ENCODE results near the gene KRTAP10-7.
"Not testable (repeated sequence)": the region's sequence is repeated elsewhere in the genome, so short reads cannot be mapped to it uniquely, and the experiment has no call there.

Gene KRTAP10-7

GRCh38 chr21:44556879-44557278, 43.5 kb upstream of the KRTAP10-7 start:
- POLR2A ChIA-PET (ENCODE audit: low non-redundant PET): no interaction called here
- no peak for DNase-seq (ENCODE audit: low spot score)
- CTCF ChIA-PET: interaction anchor here (0.6 to 0.8 kb wide), 4 partner anchors 40 to 706 kb away, joined by 3 to 4 read pairs (median 4); no protein-coding TSS in a partner anchor
- no peak for TF ChIP-seq CTCF (conservative IDR thresholded peaks at IDR 0.05; ENCODE audit: low read depth)
- no peak overlapping the region for H3K27ac ChIP-seq

- DNase-seq (ENCODE audit: low spot score): no peak
- no peak overlapping the region for H3K27ac ChIP-seq
- no peak for TF ChIP-seq CTCF (conservative IDR thresholded peaks at IDR 0.05; ENCODE audit: low read depth)
- ChIA-PET CTCF (interaction anchor here (0.6 to 0.8 kb wide), 3 partner anchors 41 to 167 kb away, joined by 3 to 4 read pairs (median 3); no protein-coding TSS in a partner anchor), POLR2A (ENCODE audit: low non-redundant PET) (no interaction called here)
Observed at GRCh38 chr21:44557491-44558328, 42.7 kb upstream of the KRTAP10-7 start.

GRCh38 chr21:44558329-44558675, 42.1 kb upstream of the KRTAP10-7 start:
- POLR2A ChIA-PET (ENCODE audit: low non-redundant PET); H3K27ac ChIP-seq; DNase-seq (ENCODE audit: low spot score): not testable (repeated sequence)
- CTCF ChIA-PET: interaction anchor here (0.7 kb wide), 1 partner anchor 44 kb away, joined by 3 read pairs; no protein-coding TSS in a partner anchor

- ChIA-PET POLR2A (ENCODE audit: low non-redundant PET) (no interaction called here), CTCF (interaction anchor here (0.7 kb wide), 1 partner anchor 44 kb away, joined by 3 read pairs; no protein-coding TSS in a partner anchor)
- H3K27ac ChIP-seq: no peak within 1 kb of the TSS
- no peak for DNase-seq (ENCODE audit: low spot score)
- no peak for TF ChIP-seq CTCF (conservative IDR thresholded peaks at IDR 0.05; ENCODE audit: low read depth)
Observed at GRCh38 chr21:44558695-44559094, 41.7 kb upstream of the KRTAP10-7 start, which contains the start of gene KRTAP10-3. Gene KRTAP10-3 (minus strand): TSS chr21:44558795. CDS start chr21:44558715, 80 bp downstream.

GRCh38 chr21:44564099-44564498, 36.3 kb upstream of the KRTAP10-7 start:
- CTCF ChIA-PET: no interaction called here
- no peak for DNase-seq (ENCODE audit: low spot score)
- POLR2A ChIA-PET (ENCODE audit: low non-redundant PET): no interaction called here
- H3K27ac ChIP-seq: no peak overlapping the region
- TF ChIP-seq CTCF (conservative IDR thresholded peaks at IDR 0.05; ENCODE audit: low read depth): no peak

- DNase-seq (ENCODE audit: low spot score): no peak
- ChIA-PET CTCF (no interaction called here), POLR2A (ENCODE audit: low non-redundant PET) (no interaction called here)
- no peak for TF ChIP-seq CTCF (conservative IDR thresholded peaks at IDR 0.05; ENCODE audit: low read depth)
- H3K27ac ChIP-seq: no peak overlapping the region
Observed at GRCh38 chr21:44564886-44565598, 35.4 kb upstream of the KRTAP10-7 start.

GRCh38 chr21:44566403-44566802, 34.0 kb upstream of the KRTAP10-7 start:
- ChIA-PET POLR2A (ENCODE audit: low non-redundant PET) (no interaction called here), CTCF (no interaction called here)
- no peak for TF ChIP-seq CTCF (conservative IDR thresholded peaks at IDR 0.05; ENCODE audit: low read depth)
- DNase-seq (ENCODE audit: low spot score): no peak
- H3K27ac ChIP-seq: no peak overlapping the region
